Peyer's patch (tissue), 4 donors: ENCODE data around the gene GOLGA6L10.

Source experiments
- CTCF ChIP-seq, 6 experiments: fragments of 450-650 bp in 4 of 6; fragments of 200-600 bp in 2 of 6; sonication (generic) in 1 of 6; IDR thresholded peaks; one replicate each; pipeline ENCODE4 v1.5.1; 2017 to 2019; ENCODE audit warnings: antibody characterized with exemption in 6 of 6, mild to moderate bottlenecking in 3 of 6, moderate library complexity in 1 of 6
- POLR2A ChIP-seq, 2 donors: fragments of 450-650 bp; IDR thresholded peaks; one replicate each; pipeline ENCODE4 v1.5.1; 2017; ENCODE audit warnings: antibody characterized with exemption in 2 of 2, mild to moderate bottlenecking in 2 of 2, moderate library complexity in 2 of 2

DNA sequence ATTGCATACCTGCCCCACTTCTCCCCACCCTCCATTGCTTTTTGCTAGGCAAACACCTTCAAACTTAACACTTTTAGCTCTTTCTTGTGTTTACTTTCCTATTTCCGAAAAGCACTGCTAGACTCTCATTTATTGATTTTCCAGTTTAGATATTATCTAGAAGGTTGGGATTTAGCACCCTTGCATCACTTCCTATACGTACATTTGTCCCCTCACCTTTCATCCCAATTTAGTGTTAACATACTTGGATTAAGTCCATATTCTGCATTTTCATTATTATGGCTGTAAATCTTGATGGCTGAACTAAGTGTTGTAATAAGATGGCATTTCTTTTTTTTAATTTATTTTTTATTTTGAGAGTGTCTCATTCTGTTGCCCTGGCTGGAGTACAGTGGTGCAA lies 39.5 kb downstream of the GOLGA6L10 start:
- TF ChIP-seq CTCF (IDR thresholded peaks at IDR 0.05) (no peak), POLR2A (IDR thresholded peaks at IDR 0.05) (no peak)
